Heart left ventricle (tissue), 16 donors: Measurements from ENCODE around the gene MRPL50. TPM values are rescaled to one million over a fixed set of nuclear protein-coding genes. Genes with fewer than 3 reads are reported as not detected.

ENCODE experiments used
- ATAC-seq, 4 donors: fragments of 200-7000 bp; cut with Tn5 transposase; one replicate each; pipeline ENCODE4 v1.9.1; 2020 to 2022; ENCODE audit warnings: moderate library complexity in 4 of 4, mild to moderate bottlenecking in 3 of 4, moderate number of reproducible peaks in 1 of 4
- DNase-seq, 5 donors: peaks; one replicate each; pipeline ENCODE4 v3.0.0-alpha.2; 2020
- H3K27ac ChIP-seq, 12 donors: fragments of 200-600 bp; sonication (generic) in 4 of 12; one replicate each; pipeline versions ENCODE4 v1.5.0 to v1.8.0; 2016 to 2022; ENCODE audit warnings: mild to moderate bottlenecking in 2 of 12
- H3K27me3 ChIP-seq, 9 donors: fragments of 200-600 bp; sonication (generic) in 2 of 9; one replicate each; pipeline versions ENCODE4 v1.5.1 to v1.8.0; 2016 to 2022; ENCODE audit warnings: mild to moderate bottlenecking in 3 of 9
- H3K36me3 ChIP-seq, 9 donors: fragments of 200-600 bp; sonication (generic) in 2 of 9; one replicate each; pipeline versions ENCODE4 v1.5.0 to v1.8.0; 2018 to 2022; ENCODE audit warnings: mild to moderate bottlenecking in 2 of 9
- H3K4me1 ChIP-seq, 12 donors: fragments of 200-600 bp; sonication (generic) in 4 of 12; one replicate each; pipeline versions ENCODE4 v1.5.0 to v1.8.0; 2016 to 2022; ENCODE audit warnings: mild to moderate bottlenecking in 3 of 12
- H3K4me3 ChIP-seq, 12 donors: fragments of 200-600 bp; sonication (generic) in 4 of 12; one replicate each; pipeline versions ENCODE4 v1.5.0 to v1.8.0; 2017 to 2022; ENCODE audit warnings: mild to moderate bottlenecking in 9 of 12, moderate library complexity in 4 of 12
- H3K9me3 ChIP-seq, 12 donors: fragments of 200-600 bp; sonication (generic) in 4 of 12; one replicate each; pipeline versions ENCODE4 v1.5.0 to v1.8.0; 2016 to 2022; ENCODE audit warnings: mild to moderate bottlenecking in 1 of 12
- POLR2A ChIP-seq, 2 donors: fragments of 450-650 bp; IDR thresholded peaks; one replicate each; pipeline ENCODE4 v1.6.1; 2017; ENCODE audit warnings: antibody characterized with exemption in 2 of 2, mild to moderate bottlenecking in 2 of 2, moderate library complexity in 2 of 2
- WGBS, 4 donors: extraction: QIAGEN DNeasy Blood & Tissue Kit in 2 of 4; methylation state at CpG; one replicate each; pipeline versions ENCODE4 v1.1.5 to v1.1.7; 2013 to 2018; 5-methylcytosine and 5-hydroxymethylcytosine counted together
- intact Hi-C, 10 donors: fragments of 100-400 bp; cut with DNase I; formaldehyde crosslinking; loops; one replicate each; pipeline versions ENCODE4 v1.11.1 to v1.14.2; 2022
- polyA plus RNA-seq, 2 donors: library from polyadenylated mRNA; stranded (reverse); fragments of 200-250 nt; gene quantifications; one replicate each; pipeline ENCODE4 v1.2.3, GENCODE V29; 2013
- total RNA-seq, 9 donors: library from RNA; depleted of rRNA in 2 of 9; stranded (reverse); fragments of >200 nt in 2 of 9; fragmentation: NEBNext Ultra II Directional in 3 of 9; extraction: Animal tissue kit (Norgen Biotek cat#: 25700) in 3 of 9; gene quantifications; one replicate each; pipeline versions ENCODE4 v1.1.0 to v1.2.4, GENCODE V29; 2016 to 2023
- TF ChIP-seq, protein P1 (sequence below), 12 donors: fragments of 200-600 bp; sonication (generic) in 4 of 12; IDR thresholded peaks; one replicate each; pipeline versions ENCODE4 v1.5.0 to v1.8.0; 2018 to 2022; ENCODE audit warnings: antibody characterized with exemption in 12 of 12, mild to moderate bottlenecking in 5 of 12
- donor health status: ischemic (EF 13 %, LVEDD 7.1; RV severe dilation, severe dysfunction).
- donor health status: healthy with polysubstance abuse.
- donor health status: DM: no; HTN: yes; CAD: no.
- donor health status: DM: no; HTN: no; CAD: no.
- donor health status: ischemic (EF 25% LVEDD 6.9; RV normal size, moderate dysfunction).
- donor health status: ischemic (EF 25% LVEDD 5.7; RV mildly dilated, moderate dysfunction).
- donor health status: healthy.
- donor health status: DM: yes; HTN: yes; CAD: no.
- donor health status: ischemic (EF 35%, LVEDD 5.7; RV mildly dilated, moderate dysfunction).
- donor health status: nonischemic (EF 11% LVEDD 7.7; RV severe dilation, severe dysfunction).
- donor health status: DM: yes; HTN: yes; CAD: no.
- donor health status: PGD.
- donor health status: ischemic (EF 29% LVEDD 5.4; RV normal size, mild dysfunction).
- donor health status: nonischemic (EF 23%, LVEDD 6.1; RV moderate dilation, normal function).

MRPL50 gene
- total and polyA plus RNA-seq, 11 donors, result 12.3 to 18.3 (median 15.4) TPM

- 32 to 100% (median 44%) methylated on average over 1 of the region's 1 CpG for WGBS, 4 donors
- no peak for ATAC-seq
- intact Hi-C loops, result no loop called here
- DNase-seq, result no peak
- H3K4me1 ChIP-seq, result no peaks in the 10 kb centered on the region
- no peak for TF ChIP-seq POLR2A (IDR thresholded peaks at IDR 0.05)
- TF ChIP-seq, protein P1, sequence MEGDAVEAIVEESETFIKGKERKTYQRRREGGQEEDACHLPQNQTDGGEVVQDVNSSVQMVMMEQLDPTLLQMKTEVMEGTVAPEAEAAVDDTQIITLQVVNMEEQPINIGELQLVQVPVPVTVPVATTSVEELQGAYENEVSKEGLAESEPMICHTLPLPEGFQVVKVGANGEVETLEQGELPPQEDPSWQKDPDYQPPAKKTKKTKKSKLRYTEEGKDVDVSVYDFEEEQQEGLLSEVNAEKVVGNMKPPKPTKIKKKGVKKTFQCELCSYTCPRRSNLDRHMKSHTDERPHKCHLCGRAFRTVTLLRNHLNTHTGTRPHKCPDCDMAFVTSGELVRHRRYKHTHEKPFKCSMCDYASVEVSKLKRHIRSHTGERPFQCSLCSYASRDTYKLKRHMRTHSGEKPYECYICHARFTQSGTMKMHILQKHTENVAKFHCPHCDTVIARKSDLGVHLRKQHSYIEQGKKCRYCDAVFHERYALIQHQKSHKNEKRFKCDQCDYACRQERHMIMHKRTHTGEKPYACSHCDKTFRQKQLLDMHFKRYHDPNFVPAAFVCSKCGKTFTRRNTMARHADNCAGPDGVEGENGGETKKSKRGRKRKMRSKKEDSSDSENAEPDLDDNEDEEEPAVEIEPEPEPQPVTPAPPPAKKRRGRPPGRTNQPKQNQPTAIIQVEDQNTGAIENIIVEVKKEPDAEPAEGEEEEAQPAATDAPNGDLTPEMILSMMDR (IDR thresholded peaks at IDR 0.05), result no peak
- no peak overlapping the region for H3K4me3 ChIP-seq
- peaks cover 0 to 4% (median 0%) of the 10 kb centered on the region in 9 donors for H3K27me3 ChIP-seq
- H3K27ac ChIP-seq, result no peak overlapping the region
- H3K9me3 ChIP-seq, result no peaks in the 10 kb centered on the region
- H3K36me3 ChIP-seq, result no peaks in the 10 kb centered on the region
Observed at GRCh38 chr9:101356619-101357018, 41.8 kb downstream of the MRPL50 start.

GRCh38 chr9:101354765-101355708 is 43.4 kb downstream of the MRPL50 start:
- H3K4me1 ChIP-seq, result no peaks in the 10 kb centered on the region
- H3K36me3 ChIP-seq, result no peaks in the 10 kb centered on the region
- intact Hi-C loops, result no loop called here
- H3K4me3 ChIP-seq, result no peak overlapping the region
- no peak for TF ChIP-seq POLR2A (IDR thresholded peaks at IDR 0.05)
- TF ChIP-seq, protein P1 (IDR thresholded peaks at IDR 0.05), result no peak
- ATAC-seq (no peak), DNase-seq (no peak)
- peaks cover 0 to 4% (median 0%) of the 10 kb centered on the region in 9 donors for H3K27me3 ChIP-seq
- H3K9me3 ChIP-seq, result no peaks in the 10 kb centered on the region
- no peak overlapping the region for H3K27ac ChIP-seq
- WGBS, 4 donors, result 73 to 78% (median 75%) methylated on average over 6 to 7 of the region's 7 CpGs

DNA sequence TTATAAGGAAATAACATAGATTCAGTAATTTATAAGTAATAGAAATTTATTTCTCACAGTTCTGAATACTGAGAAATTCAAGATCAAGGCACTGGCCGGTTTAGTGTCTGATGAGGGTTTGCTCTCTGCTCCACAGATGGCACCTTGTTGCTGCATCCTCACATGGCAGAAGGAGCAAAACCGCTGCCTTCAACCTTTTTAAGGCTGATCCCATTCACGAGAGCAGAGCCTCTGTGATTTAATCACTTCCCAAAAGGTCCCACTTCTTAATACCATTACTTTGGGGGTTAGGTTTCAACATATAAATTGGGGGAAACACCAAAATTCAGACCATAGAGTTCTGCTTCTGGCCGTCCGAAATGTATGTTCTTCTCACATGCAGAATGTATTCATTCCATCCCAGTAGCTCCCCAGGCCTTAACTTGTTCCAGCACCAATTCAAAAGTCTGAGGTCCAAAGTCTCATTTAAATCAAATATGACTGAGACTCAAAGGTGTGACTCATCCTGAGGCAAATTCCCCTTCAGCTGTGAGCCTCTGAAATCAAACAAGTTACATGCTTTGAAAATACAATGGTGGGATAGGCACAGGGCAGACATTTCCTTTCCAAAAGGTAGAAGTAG is 44.2 kb downstream of the MRPL50 start:
- intact Hi-C loops, result no loop called here
- TF ChIP-seq, protein P1 (IDR thresholded peaks at IDR 0.05), result no peak
- TF ChIP-seq POLR2A (IDR thresholded peaks at IDR 0.05), result no peak
- no peaks in the 10 kb centered on the region for H3K36me3 ChIP-seq
- WGBS, 4 donors, result 84 to 94% (median 88%) methylated on average over 5 of the region's 5 CpGs
- no peaks in the 10 kb centered on the region for H3K9me3 ChIP-seq
- H3K4me3 ChIP-seq, result no peak overlapping the region
- no peaks in the 10 kb centered on the region for H3K4me1 ChIP-seq
- peaks cover 0 to 4% (median 0%) of the 10 kb centered on the region in 9 donors for H3K27me3 ChIP-seq
- H3K27ac ChIP-seq, result no peak overlapping the region
- no peak for ATAC-seq
- no peak for DNase-seq

DNA sequence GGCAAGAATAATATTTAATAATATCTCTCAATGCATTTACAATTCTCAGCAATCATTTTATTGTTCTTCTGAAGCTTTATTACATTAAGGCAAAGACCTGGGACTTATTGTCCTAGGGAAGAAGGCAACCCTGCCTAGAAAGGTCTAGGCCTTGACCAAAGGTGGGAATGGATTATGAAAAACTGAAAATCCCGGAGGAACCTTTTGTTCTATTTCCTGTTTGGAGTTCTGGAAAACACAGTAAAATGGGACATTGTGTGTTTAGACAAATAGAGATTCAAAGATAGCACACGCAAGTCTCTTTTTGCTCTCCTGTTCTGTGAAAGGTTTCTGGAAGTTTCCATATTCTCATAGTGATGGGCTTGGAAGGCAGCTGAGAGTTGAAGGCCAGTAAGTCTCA is 44.7 kb downstream of the MRPL50 start:
- 69 to 78% (median 74%) methylated on average over 2 of the region's 2 CpGs for whole genome bisulfite sequencing, 4 donors
- no peak for DNase-seq
- Histone ChIP-seq H3K9me3 (no peaks in the 10 kb centered on the region), H3K4me1 (no peaks in the 10 kb centered on the region), H3K27ac (no peak overlapping the region), H3K36me3 (no peaks in the 10 kb centered on the region), H3K4me3 (no peak overlapping the region), H3K27me3 (peaks cover 0 to 4% (median 0%) of the 10 kb centered on the region in 9 donors)
- TF ChIP-seq, protein P1 (IDR thresholded peaks at IDR 0.05), result no peak
- TF ChIP-seq POLR2A (IDR thresholded peaks at IDR 0.05), result no peak
- ATAC-seq, result no peak
- intact Hi-C loops, result no loop called here
